Upper lobe of right lung (tissue), 1 donor: Measurements from ENCODE around the gene FRMD4A. TPM values are rescaled to one million over a fixed set of nuclear protein-coding genes. Genes with fewer than 3 reads are reported as not detected.
"Not testable (repeated sequence)": the region's sequence is repeated elsewhere in the genome, so short reads cannot be mapped to it uniquely, and the experiment has no call there.

Experiments used
- ATAC-seq: fragments of 200-7000 bp; cut with Tn5 transposase; one replicate; pipeline ENCODE4 v1.9.1; 2020; ENCODE audit warnings: mild to moderate bottlenecking, moderate library complexity
- DNase-seq: peaks from one replicate; pipeline ENCODE4 v3.0.0-alpha.2; 2020
- H3K27ac ChIP-seq: fragments of 200-600 bp; one replicate; pipeline ENCODE4 v1.8.0; 2022
- H3K27me3 ChIP-seq: fragments of 200-600 bp; one replicate; pipeline ENCODE4 v1.8.0; 2022; ENCODE audit warnings: mild to moderate bottlenecking
- H3K36me3 ChIP-seq: fragments of 200-600 bp; one replicate; pipeline ENCODE4 v1.8.0; 2022
- H3K4me1 ChIP-seq: fragments of 200-600 bp; one replicate; pipeline ENCODE4 v1.8.0; 2022
- H3K4me3 ChIP-seq: fragments of 200-600 bp; one replicate; pipeline ENCODE4 v1.8.0; 2022; ENCODE audit warnings: mild to moderate bottlenecking
- H3K9me3 ChIP-seq: fragments of 200-600 bp; one replicate; pipeline ENCODE4 v1.8.0; 2022
- CTCF ChIP-seq: fragments of 200-600 bp; IDR thresholded peaks from one replicate; pipeline ENCODE4 v1.8.0; 2022; ENCODE audit warnings: antibody characterized with exemption
- intact Hi-C: fragments of 100-400 bp; cut with DNase I; formaldehyde crosslinking; loops from one replicate; pipeline ENCODE4 v1.11.0; 2022
- total RNA-seq: library from RNA; stranded (reverse); fragmentation: NEBNext Ultra II Directional; extraction: Animal tissue kit (Norgen Biotek cat#: 25700); gene quantifications from one replicate; pipeline ENCODE4 v1.2.1, GENCODE V29; 2021
- donor health status: DM: no; HTN: yes; CAD: no; lungs with severe emphysema.

FRMD4A gene
- total RNA-seq, 1 donor from 2014 or later, result 38.3 TPM

- peaks cover 6% of the 10 kb centered on the region for H3K4me1 ChIP-seq
- no peaks in the 10 kb centered on the region for H3K36me3 ChIP-seq
- no peak overlapping the region for H3K4me3 ChIP-seq
- TF ChIP-seq CTCF, result no peak
- H3K27me3 ChIP-seq, result no peaks in the 10 kb centered on the region
- no peaks in the 10 kb centered on the region for H3K9me3 ChIP-seq
- no peak overlapping the region for H3K27ac ChIP-seq
- DNase-seq (no peak), ATAC-seq (no peak)
- intact Hi-C loops, result no loop called here
These were observed 370.1 kb downstream of the FRMD4A start for GRCh38 chr10:13960603-13961002.

- intact Hi-C loops, result no loop called here
- Histone ChIP-seq H3K36me3 (no peaks in the 10 kb centered on the region), H3K9me3 (no peaks in the 10 kb centered on the region), H3K4me3 (no peak overlapping the region), H3K27me3 (no peaks in the 10 kb centered on the region), H3K4me1 (peaks cover 6% of the 10 kb centered on the region), H3K27ac (peak overlapping the region; percentile 30)
- ATAC-seq (no peak), DNase-seq (no peak)
- TF ChIP-seq CTCF, result no peak
These were observed 371.0 kb downstream of the FRMD4A start for GRCh38 chr10:13959443-13960359.

- Histone ChIP-seq H3K4me1 (peaks cover 6% of the 10 kb centered on the region), H3K27ac (no peak overlapping the region), H3K9me3 (no peaks in the 10 kb centered on the region), H3K27me3 (no peaks in the 10 kb centered on the region), H3K4me3 (no peak overlapping the region), H3K36me3 (no peaks in the 10 kb centered on the region)
- no peak for TF ChIP-seq CTCF
- ATAC-seq (no peak), DNase-seq (no peak)
- intact Hi-C loops, result no loop called here
These were observed 372.9 kb downstream of the FRMD4A start for GRCh38 chr10:13957856-13958255.

- Histone ChIP-seq H3K9me3 (no peaks in the 10 kb centered on the region), H3K4me1 (peaks cover 6% of the 10 kb centered on the region), H3K27me3 (no peaks in the 10 kb centered on the region), H3K27ac (peak overlapping the region; percentile 34), H3K36me3 (no peaks in the 10 kb centered on the region), H3K4me3 (no peak overlapping the region)
- peak; percentile 43 for TF ChIP-seq CTCF
- peak; percentile 79 for ATAC-seq
- intact Hi-C loops, result no loop called here
- DNase-seq, result peak; percentile 66
These were observed 373.9 kb downstream of the FRMD4A start for GRCh38 chr10:13956826-13957225.

- Histone ChIP-seq H3K9me3 (no peaks in the 10 kb centered on the region), H3K4me1 (peaks cover 6% of the 10 kb centered on the region), H3K4me3 (no peak overlapping the region), H3K27ac (no peak overlapping the region), H3K27me3 (no peaks in the 10 kb centered on the region), H3K36me3 (no peaks in the 10 kb centered on the region)
- DNase-seq, result no peak
- TF ChIP-seq CTCF, result no peak
- ATAC-seq, result no peak
- intact Hi-C loops, result no loop called here
These were observed 375.2 kb downstream of the FRMD4A start for GRCh38 chr10:13955409-13956068.

- H3K36me3 ChIP-seq, H3K4me1 ChIP-seq, ATAC-seq, H3K9me3 ChIP-seq, intact Hi-C loops, H3K27me3 ChIP-seq, DNase-seq, H3K27ac ChIP-seq, H3K4me3 ChIP-seq: not testable (repeated sequence)
These were observed 376.5 kb downstream of the FRMD4A start for GRCh38 chr10:13954195-13954594.
